H1 (cell line): ENCODE results near the gene C4orf33. TPM values are rescaled to one million over a fixed set of nuclear protein-coding genes. Genes with fewer than 3 reads are reported as not detected.

Experiments used
- BRCA1 ChIP-seq: IDR thresholded peaks from 2 replicates; pipeline ENCODE4 v1.6.1; 2012; ENCODE audit warnings: low read depth, low read length, improper control_type of control experiment
- JUND ChIP-seq: IDR thresholded peaks from 2 replicates; pipeline ENCODE4 v1.6.1; 2011; ENCODE audit warnings: mild to moderate bottlenecking, improper control_type of control experiment, low read length
- SAP30 ChIP-seq: fragments of 300-600 bp; sonication (generic); IDR thresholded peaks from 2 replicates; pipeline ENCODE4 v1.7.1; 2012; ENCODE audit warnings: low read length, moderate library complexity, mild to moderate bottlenecking, inconsistent platforms; ENCODE audit not compliant: insufficient read depth, insufficient replicate concordance
- polyA plus RNA-seq, 7 experiments: library from polyadenylated mRNA; depleted of rRNA in 3 of 7; stranded (reverse) in 5 of 7; unstranded in 2 of 7; fragments of >200 nt in 5 of 7; fragments of 200-250 nt in 2 of 7; gene quantifications; 1 replicate in 5 of 7; 2 replicates in 1 of 7; 4 replicates in 1 of 7; pipeline versions ENCODE4 v1.2.1 to v1.2.3, GENCODE V29; 2011 to 2013; ENCODE audit warnings: missing spikeins in 2 of 7, mixed read lengths in 2 of 7
- total RNA-seq: library from RNA; stranded (reverse); fragmentation: NEBNext Ultra II Directional; extraction: Animal tissue kit (Norgen Biotek cat#: 25700); gene quantifications from 2 replicates; pipeline ENCODE4 v1.2.1, GENCODE V29; 2021

C4orf33 gene
- total and polyA plus RNA-seq, 2 of the 8 experiments (the other 6 are each of a cell fraction or from before 2014, with no cell fraction given) = 3.4 to 6.0 TPM

- TF ChIP-seq JUND (no peak), SAP30 (no peak), BRCA1 (no peak)
- TF ChIP-seq, all 59 proteins: peak for 0
Measured at GRCh38 chr4:129143359-129143758, 47.4 kb downstream of the C4orf33 start (continued).
